DOHH2 (cell line): ENCODE results near the gene ABCA3.

Experiments used
- H3F3A ChIP-seq: fragments of 200-600 bp; sonication (generic), shearing (Covaris generic); 2 replicates; pipeline ENCODE4 v1.6.0; 2016; ENCODE audit warnings: antibody characterized with exemption, mild to moderate bottlenecking; ENCODE audit not compliant: control insufficient read depth, insufficient read depth
- H3K27ac ChIP-seq: fragments of 200-600 bp; sonication (generic); 2 replicates; pipeline ENCODE4 v1.5.1; 2014; ENCODE audit warnings: low read depth, mild to moderate bottlenecking, low read length, moderate library complexity
- H3K27me3 ChIP-seq: fragments of 200-600 bp; sonication (generic); 2 replicates; pipeline ENCODE4 v1.6.1; 2014; ENCODE audit warnings: mild to moderate bottlenecking, low read length, mixed read lengths; ENCODE audit not compliant: control insufficient read depth
- H3K36me3 ChIP-seq: fragments of 200-600 bp; sonication (generic); 2 replicates; pipeline ENCODE4 v1.6.1; 2014; ENCODE audit warnings: mild to moderate bottlenecking, low read length, moderate library complexity, mixed read lengths; ENCODE audit not compliant: control insufficient read depth
- H3K4me1 ChIP-seq: fragments of 200-600 bp; sonication (generic); 2 replicates; pipeline ENCODE4 v1.6.1; 2014; ENCODE audit warnings: mild to moderate bottlenecking, low read length, mixed read lengths; ENCODE audit not compliant: control insufficient read depth
- H3K4me2 ChIP-seq: fragments of 200-600 bp; sonication (generic); 2 replicates; pipeline ENCODE4 v1.6.0; 2014; ENCODE audit warnings: mild to moderate bottlenecking, low read length, moderate library complexity
- H3K4me3 ChIP-seq: fragments of 200-600 bp; sonication (generic); 2 replicates; pipeline ENCODE4 v1.5.1; 2014; ENCODE audit warnings: mild to moderate bottlenecking, low read length, mixed read lengths
- H3K79me2 ChIP-seq: fragments of 200-600 bp; sonication (generic); 2 replicates; pipeline ENCODE4 v1.6.1; 2014; ENCODE audit warnings: mild to moderate bottlenecking, low read length, mixed read lengths; ENCODE audit not compliant: control insufficient read depth
- H3K9me2 ChIP-seq: fragments of 200-600 bp; sonication (generic); replicated peaks from 2 replicates; pipeline ENCODE4 v1.6.1; 2014; ENCODE audit warnings: mild to moderate bottlenecking, low read length, mixed read lengths; ENCODE audit not compliant: control insufficient read depth
- H3K9me3 ChIP-seq: fragments of 200-600 bp; sonication (generic); 2 replicates; pipeline ENCODE4 v1.6.1; 2014; ENCODE audit warnings: antibody characterized with exemption, low read length, mixed read lengths; ENCODE audit not compliant: control insufficient read depth, insufficient read depth
- H4K20me1 ChIP-seq: fragments of 200-600 bp; sonication (generic); 2 replicates; pipeline ENCODE4 v1.6.0; 2014; ENCODE audit warnings: low read depth, mild to moderate bottlenecking, antibody characterized with exemption, low read length, moderate library complexity; ENCODE audit not compliant: control insufficient read depth, insufficient read depth
- CTCF ChIP-seq: fragments of 200-600 bp; sonication (generic); IDR thresholded peaks from one replicate; pipeline ENCODE4 v1.5.1; 2014; ENCODE audit warnings: antibody characterized with exemption, mild to moderate bottlenecking, low read depth, low read length; ENCODE audit not compliant: poor library complexity, severe bottlenecking
- EZH2phosphoT487 ChIP-seq: fragments of 200-600 bp; sonication (generic); IDR thresholded peaks from 2 replicates; pipeline ENCODE4 v1.6.1; 2017; ENCODE audit warnings: borderline replicate concordance, mild to moderate bottlenecking, antibody characterized with exemption, low read length, moderate library complexity, mixed read lengths

Gene ABCA3

GRCh38 chr16:2277466-2278271 is 62.9 kb downstream of the ABCA3 start:
- Histone ChIP-seq H3K9me3 (no peaks in the 10 kb centered on the region), H3K9me2 (no peaks in the 10 kb centered on the region), H3K4me2 (no peak overlapping the region), H3F3A (no peaks in the 10 kb centered on the region), H3K4me3 (no peak overlapping the region), H3K27me3 (peaks cover 3% of the 10 kb centered on the region; the same call in 1 of the 2 replicates), H3K79me2 (no peaks in the 10 kb centered on the region), H3K36me3 (no peaks in the 10 kb centered on the region), H3K4me1 (no peaks in the 10 kb centered on the region), H3K27ac (no peak overlapping the region), H4K20me1 (no peaks in the 10 kb centered on the region)
- TF ChIP-seq EZH2phosphoT487: no peak
- no peak for TF ChIP-seq CTCF

- Histone ChIP-seq H3K9me2 (no peaks in the 10 kb centered on the region), H3K79me2 (no peaks in the 10 kb centered on the region), H3K36me3 (no peaks in the 10 kb centered on the region), H3K9me3 (no peaks in the 10 kb centered on the region), H3K4me3 (no peak overlapping the region), H3K4me1 (no peaks in the 10 kb centered on the region), H3F3A (no peaks in the 10 kb centered on the region), H3K27ac (no peak overlapping the region), H3K27me3 (peaks cover 3% of the 10 kb centered on the region; the same call in 1 of the 2 replicates), H4K20me1 (no peaks in the 10 kb centered on the region), H3K4me2 (no peak overlapping the region)
- TF ChIP-seq EZH2phosphoT487 (no peak), CTCF (no peak)
These were observed 63.9 kb downstream of the ABCA3 start for GRCh38 chr16:2276368-2277195.

- Histone ChIP-seq H3K27ac (no peak overlapping the region), H3F3A (no peaks in the 10 kb centered on the region), H3K79me2 (peaks cover 1% of the 10 kb centered on the region; the same call in 1 of the 2 replicates), H3K4me1 (no peaks in the 10 kb centered on the region), H4K20me1 (no peaks in the 10 kb centered on the region), H3K36me3 (no peaks in the 10 kb centered on the region), H3K27me3 (peaks cover 3% of the 10 kb centered on the region; the same call in 1 of the 2 replicates), H3K9me2 (no peaks in the 10 kb centered on the region), H3K4me3 (no peak overlapping the region), H3K4me2 (no peak overlapping the region), H3K9me3 (no peaks in the 10 kb centered on the region)
- TF ChIP-seq CTCF (no peak), EZH2phosphoT487 (no peak)
These were observed 64.8 kb downstream of the ABCA3 start for GRCh38 chr16:2275476-2276367.
